HG02885 (cell line): ENCODE data around the gene RPS19BP1.
"Not testable (repeated sequence)": the region's sequence is repeated elsewhere in the genome, so short reads cannot be mapped to it uniquely, and the experiment has no call there.

ENCODE experiments used
- ATAC-seq: cut with Tn5 transposase; IDR thresholded peaks from one replicate; pipeline ENCODE4 v1.9.1; 2021; ENCODE audit warnings: mild to moderate bottlenecking; ENCODE audit not compliant: unreplicated experiment, poor library complexity

The RPS19BP1 gene

DNA sequence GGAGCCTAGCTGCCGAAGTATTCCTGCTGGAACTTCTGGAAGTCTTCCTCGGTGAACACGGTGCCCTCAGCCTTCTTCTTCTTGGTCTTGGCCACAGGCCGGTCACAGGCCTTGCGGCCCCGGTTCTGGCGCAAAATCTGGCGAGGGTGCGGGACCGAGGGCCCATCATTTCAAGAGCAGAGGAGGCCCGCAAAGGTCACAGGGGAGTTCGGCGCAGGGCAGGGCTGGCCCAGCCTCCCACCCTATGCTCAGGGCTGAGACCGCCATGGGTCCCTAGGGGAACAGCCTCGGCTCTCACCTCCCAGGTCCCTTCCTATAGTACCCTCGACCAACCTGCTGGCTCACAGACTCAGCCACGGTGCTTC lies 3.1 kb downstream of the RPS19BP1 start:
- no peak for ATAC-seq

DNA sequence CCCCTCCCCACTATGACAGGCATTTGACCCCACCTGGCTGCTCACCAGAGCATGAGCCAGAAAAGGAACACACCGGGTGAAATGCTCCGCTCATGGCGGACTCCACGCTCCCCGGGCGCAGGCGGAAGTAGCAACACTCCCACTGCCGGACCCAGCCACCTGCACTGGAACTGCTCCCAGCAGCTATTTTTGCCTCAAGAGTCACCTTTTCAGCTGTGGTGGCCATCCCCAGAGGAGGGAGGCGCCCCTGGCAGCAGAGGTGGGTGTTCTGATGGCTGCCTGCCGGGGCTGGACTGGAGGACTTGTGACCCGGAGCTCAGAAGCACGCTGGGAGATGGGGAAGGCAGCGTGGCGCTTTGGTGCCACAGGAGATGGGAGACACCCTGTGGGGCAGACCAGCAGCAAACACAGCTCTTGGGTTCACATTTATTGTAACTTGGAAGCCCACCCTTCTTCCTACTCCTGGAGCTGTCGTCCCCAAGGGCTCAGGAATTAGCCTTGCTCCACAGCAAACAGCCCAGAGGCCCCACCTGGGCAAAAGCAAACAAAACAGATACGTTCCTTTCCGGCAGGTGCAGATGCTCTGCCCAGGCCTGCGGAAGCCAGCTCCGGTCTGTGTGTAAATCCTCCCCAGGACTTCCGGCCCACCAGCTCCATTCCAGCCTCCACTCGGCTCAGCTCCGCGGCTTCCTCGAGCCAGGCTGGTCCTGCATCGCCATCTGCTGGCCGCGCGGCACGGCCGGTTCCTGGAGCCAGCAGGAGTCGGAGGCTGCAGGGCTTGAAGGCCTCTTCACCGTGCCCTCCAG lies 3.7 kb downstream of the RPS19BP1 start:
- ATAC-seq: peak; percentile 37

DNA sequence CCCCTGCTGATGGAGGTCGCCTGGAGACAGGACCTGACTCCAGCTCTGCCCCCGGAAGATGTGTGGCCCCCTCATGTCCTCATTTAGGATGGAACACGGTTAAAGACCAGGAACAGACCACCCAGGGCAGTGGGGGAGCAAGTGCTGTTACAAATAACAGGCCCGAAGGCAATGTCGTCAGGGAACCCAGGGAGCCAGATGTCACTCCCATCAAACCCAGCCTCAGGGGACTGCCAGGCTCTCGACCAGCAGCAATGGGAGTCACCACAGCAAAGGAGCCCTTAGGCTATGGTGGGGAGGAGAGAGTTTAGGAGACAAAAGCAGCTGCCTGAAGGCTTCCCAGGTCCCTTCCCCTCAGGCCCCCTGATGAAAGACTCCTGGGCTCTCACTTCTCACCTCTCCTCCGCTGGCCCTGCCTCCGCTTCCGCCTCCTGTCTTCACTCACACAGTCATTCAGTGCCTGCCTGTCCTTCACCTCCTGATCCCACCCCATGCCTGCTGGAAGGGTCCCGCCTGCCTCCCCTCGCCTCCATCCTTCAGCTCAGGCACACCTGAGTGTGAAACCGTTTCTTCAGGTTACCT lies 4.4 kb downstream of the RPS19BP1 start:
- no peak for ATAC-seq

DNA sequence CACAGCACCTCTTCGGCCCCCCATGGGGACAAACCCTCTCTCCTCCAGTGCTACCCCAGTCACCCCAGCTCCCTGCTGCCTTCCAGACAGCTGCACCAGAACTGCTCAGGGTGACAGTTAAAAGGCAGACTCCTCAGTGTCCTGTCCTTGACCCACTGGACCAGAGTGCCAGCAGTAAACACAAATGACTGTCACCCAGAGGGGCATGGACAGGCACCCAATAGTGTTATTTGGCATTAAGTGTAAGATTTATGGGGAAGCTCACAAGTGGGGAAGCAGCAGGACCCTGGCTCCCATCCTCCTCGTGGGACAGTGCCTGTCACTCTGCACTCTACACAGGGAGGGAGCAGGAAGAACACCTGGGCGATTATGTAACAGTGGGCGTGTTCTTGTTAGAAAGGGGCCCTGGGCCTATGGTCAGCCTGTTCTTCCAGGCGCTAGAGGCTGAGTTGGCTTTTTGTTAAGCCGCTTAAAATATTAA lies 5.0 kb downstream of the RPS19BP1 start:
- no peak for ATAC-seq

DNA sequence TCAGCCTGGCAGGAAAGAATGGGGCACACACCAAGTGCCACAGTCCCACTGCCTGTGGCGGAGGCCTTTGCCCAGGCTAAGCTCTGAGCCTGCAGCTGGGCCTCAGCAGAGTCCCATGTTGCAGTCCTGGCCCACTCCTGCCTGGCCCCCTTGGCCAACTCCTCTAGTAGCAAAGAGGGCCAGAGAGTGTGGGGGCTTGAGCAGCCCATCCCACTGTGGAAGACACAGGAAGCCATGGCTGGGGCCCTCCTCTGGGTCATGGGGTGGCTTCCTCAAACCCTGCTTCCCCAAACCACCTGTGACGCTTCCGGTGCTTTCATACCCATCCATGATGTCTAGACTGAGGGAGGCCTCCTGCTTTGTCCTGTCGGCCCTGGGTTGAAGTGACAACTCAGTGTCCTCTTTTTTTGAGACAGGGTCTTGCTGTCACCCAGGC lies 5.8 kb downstream of the RPS19BP1 start:
- no peak for ATAC-seq

DNA sequence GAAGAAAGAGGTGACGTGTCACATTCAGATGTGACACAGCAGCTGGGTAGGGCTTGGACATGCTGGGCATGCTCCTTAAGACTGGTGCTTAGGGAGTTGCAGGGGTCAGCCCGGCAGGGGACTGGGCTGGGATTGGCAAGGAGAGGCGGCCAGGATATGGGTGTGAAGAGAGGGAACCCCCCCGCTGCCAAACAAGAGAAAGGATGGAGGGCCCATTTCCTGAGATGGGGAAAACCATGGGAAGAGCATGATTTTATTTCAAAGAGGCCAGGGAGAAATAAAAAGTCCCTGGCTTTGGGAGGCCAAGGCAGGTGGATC lies 6.9 kb downstream of the RPS19BP1 start:
- no peak for ATAC-seq

DNA sequence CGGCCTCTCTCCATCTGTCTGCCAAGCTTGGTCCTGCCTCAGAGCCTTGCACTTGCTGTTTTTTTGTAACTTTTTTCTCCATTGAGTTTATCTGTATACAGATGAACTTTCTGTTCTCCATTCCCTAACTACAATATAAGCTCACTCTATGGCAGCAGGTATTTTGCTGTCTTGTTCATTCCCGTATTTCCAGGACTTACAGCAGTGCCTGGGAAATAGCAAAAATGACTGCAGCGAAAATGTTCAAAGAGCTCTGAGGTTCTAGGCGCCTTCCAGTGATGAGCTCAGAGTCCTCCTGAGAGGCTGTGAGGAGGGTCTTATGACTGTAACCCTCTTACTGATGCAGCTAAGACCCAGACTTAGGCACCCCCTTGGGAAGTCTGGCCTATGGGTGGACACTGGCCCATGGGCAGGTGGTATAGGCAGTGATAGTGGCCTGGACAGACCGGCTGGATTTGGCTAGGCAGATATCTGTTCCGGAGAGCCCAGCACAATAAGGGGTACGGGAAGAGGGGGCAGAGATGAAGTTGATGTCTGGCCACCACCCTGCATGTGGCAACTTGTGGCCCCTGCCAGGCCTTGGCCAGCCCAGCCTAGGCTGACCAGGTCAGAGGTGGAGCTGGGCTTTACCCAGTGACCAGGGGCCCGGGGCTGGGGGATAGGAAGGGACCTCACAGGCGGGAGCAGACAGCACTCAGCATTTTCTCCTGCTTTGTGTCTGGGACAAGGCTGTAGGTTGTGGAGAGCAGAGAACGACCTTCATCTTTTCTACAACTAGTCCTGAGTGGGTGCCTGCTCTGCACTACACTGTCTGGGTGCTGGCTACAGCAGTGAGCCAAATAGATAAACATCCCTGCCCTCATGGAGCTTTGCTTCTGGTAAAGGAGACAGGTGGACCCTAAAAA lies 7.5 kb downstream of the RPS19BP1 start:
- no peak for ATAC-seq

DNA sequence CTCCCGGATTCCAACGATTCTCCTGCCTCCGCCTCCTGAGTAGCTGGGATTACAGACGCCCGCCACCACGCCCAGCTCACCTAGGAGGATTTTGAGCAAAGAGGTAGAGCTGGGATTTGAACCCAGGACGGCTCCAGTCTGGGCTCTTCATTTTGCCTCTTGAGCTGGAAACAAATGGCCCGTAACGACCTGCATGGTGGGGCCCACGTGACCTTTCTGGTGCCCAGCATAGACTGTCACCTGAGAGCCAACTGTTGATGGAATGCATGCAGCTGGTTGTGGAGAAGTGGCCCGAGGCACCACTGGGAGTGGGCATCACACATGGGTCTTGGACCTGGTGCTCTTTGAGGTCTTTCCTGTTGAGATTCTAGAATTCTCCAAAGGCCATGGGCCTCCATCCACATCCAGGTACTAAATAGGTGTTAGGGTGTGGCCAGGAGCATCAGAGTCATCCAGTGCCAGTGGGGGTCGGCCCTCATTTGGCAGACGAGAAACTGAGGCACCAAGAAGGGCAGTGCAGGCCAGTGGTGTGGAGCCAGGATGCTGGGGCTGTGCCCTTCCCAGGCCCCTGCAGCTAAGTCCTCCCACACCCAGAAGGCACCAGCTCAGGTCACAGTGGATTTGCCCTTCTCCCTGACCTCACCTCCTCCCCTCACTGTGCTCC lies 8.3 kb downstream of the RPS19BP1 start:
- ATAC-seq: no peak

DNA sequence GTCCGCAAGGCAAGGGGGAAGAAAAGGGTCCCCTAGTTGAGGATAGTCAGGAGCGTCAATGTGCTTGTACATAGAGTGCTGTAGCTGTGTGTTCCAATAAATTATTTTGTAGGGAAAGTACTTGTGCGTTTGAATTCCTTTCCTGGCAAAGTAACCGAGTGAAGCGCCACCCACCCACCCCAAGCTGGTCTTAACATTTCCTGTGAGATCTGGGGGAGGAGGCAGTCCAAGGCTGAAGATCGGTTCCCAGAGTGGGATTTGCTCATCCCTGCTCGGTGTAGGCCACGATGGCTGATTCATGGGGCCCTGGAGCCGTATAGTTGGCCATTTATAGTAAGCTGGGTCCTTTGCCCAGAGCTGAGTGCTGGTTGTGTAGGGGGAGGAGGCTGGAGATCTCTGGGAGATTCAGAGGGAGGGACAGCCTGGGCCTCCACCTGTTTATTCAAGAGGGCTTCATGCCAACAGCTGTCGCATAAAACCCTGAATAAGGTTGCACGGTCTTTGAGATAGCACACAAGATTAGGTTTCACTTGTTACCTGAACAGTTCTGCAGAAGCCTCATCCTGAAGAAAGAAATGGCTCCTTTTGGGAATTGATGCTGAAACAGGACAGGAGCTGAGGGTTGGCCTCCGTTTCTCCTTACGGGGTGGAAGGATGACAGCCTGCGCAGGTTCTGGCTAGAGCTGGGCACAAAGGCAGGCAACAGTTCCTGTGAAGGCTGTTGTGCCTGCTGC lies 9.8 kb downstream of the RPS19BP1 start:
- ATAC-seq: no peak

DNA sequence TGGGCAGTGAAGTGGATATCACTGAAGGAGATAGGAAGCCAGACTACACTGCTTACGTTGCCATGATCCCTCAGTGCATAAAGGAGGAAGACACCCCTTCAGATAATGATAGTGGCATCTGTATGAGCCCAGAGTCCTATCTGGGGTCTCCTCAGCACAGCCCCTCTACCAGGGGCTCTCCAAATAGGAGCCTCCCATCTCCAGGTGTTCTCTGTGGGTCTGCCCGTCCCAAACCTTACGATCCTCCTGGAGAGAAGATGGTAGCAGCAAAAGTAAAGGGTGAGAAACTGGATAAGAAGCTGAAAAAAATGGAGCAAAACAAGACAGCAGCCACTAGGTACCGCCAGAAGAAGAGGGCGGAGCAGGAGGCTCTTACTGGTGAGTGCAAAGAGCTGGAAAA lies 10.5 kb downstream of the RPS19BP1 start:
- ATAC-seq: not testable (repeated sequence)

DNA sequence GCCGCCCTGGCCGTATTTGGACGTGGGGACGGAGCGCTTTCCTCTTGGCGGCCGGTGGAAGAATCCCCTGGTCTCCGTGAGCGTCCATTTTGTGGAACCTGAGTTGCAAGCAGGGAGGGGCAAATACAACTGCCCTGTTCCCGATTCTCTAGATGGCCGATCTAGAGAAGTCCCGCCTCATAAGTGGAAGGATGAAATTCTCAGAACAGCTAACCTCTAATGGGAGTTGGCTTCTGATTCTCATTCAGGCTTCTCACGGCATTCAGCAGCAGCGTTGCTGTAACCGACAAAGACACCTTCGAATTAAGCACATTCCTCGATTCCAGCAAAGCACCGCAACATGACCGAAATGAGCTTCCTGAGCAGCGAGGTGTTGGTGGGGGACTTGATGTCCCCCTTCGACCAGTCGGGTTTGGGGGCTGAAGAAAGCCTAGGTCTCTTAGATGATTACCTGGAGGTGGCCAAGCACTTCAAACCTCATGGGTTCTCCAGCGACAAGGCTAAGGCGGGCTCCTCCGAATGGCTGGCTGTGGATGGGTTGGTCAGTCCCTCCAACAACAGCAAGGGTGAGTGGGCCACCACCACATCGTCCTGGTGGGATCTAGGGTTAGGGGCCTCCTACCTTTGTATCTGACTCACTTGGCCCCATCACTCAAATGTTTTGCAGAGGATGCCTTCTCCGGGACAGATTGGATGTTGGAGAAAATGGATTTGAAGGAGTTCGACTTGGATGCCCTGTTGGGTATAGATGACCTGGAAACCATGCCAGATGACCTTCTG lies 11.3 kb downstream of the RPS19BP1 start:
- ATAC-seq: not testable (repeated sequence)

DNA sequence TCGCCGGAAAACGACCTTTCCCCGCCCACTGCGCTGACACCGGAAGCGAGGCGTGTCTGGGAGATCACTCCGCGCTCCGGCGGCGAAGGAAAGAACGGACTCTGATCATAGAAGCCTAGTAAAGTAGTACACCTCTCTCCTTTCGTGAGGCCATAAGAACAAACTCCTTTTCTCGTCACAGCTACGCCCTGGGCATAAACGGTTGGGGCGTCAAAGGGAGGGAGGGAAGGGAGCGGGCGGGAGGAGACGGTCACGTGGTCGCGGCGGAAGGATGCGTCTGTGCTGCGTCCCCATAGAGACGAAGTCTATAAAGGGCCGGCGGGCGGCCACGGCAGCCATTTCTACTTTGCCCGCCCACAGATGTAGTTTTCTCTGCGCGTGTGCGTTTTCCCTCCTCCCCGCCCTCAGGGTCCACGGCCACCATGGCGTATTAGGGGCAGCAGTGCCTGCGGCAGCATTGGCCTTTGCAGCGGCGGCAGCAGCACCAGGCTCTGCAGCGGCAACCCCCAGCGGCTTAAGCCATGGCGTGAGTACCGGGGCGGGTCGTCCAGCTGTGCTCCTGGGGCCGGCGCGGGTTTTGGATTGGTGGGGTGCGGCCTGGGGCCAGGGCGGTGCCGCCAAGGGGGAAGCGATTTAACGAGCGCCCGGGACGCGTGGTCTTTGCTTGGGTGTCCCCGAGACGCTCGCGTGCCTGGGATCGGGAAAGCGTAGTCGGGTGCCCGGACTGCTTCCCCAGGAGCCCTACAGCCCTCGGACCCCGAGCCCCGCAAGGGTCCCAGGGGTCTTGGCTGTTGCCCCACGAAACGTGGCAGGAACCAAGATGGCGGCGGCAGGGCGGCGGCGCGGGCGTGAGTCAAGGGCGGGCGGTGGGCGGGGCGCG lies 12.1 kb downstream of the RPS19BP1 start, which contains the start of gene ATF4:
Gene ATF4, plus strand, starts transcription at position 337 of the 880 bp plus-strand sequence. CDS start 884 bp downstream, outside the sequence.
- peak; percentile 53 for ATAC-seq

DNA sequence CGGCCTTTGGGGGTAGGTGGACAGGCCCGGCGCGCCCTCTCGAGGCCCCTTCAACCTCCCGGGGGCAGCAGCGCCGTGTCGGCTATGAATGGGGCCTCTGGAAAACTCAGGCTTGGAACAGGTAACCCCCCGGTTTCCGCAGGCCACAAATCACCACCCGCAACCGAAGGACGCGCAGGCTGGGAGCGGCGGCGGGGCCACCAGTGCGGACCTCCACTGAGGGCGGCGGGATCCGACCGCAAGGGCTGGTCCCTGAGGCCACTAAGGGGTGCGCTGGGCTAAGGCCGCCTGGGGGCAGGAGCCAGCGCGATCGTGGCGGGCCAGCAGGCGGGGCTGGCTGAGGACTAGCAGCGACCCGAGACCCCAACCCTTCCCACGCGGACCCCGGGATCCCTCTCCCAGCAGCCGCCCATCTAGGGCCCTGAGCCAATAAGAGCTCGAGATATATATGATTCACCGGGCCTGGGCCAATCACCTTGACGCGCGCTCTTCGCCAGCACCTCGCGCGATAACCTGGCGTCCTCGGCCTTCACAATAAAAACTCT lies 12.8 kb downstream of the RPS19BP1 start:
- peak; percentile 78 for ATAC-seq

DNA sequence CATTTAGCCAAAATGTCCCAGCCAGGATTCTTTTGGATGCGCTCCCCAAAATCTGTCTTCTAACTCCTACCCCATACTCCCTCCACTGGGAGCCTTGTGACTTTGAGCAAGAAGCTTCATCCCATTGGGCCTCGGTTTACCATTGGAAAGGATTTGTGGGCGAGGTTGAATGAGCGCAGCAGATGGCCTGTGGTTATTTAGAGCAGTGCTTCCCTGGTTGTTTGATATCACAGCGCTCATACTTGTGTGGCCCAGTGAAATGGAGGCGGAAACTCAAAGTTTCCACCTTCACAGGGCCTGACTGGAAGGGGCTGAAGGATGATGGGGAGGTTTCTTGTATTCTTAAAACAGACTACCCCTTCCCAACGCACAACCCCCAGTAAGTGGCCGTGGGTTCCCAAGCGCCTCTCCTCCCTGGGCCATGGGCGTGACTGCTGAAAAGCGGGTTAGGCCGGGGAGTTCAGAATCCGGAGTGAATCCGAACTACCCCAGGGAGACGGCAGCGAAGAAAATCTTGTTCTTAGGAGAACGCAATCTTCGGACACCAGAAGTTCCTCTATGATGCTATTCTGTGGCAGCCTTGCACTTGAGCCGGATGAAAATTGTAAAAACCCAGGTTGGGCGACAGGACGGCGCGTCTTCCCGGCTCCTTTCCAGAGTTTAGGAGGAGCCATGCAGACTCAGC lies 13.4 kb downstream of the RPS19BP1 start:
- no peak for ATAC-seq

DNA sequence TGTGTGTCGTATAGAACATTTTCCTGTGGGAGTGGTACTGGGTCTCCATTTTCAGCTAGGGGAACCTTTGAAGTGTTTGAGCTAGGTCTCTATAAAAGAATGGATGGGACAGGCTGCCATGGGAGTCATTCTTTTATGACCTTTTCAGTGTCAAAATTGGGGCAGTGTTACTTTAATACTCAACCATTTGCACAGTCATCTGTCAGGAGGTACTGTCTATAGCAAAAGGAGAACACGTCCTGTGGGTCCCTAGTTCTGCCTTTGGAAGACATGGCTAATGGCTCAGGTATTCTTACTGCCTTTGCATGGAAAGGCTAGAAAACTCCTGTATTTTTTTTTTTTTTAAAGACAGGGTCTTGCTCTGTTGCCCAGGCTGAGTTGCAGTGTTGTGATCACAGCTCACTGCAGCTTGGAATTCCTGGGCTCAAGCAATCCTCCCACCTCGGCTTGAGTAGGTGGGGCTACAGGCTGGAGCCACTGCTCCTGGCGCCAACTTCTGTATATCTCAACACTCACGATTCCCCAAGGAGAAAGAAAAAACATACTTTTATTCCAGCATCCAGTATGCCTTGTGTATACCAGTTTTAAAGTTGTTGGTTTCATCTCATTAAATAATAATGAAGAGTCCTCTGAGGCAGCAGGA lies 14.3 kb downstream of the RPS19BP1 start:
- ATAC-seq: no peak

DNA sequence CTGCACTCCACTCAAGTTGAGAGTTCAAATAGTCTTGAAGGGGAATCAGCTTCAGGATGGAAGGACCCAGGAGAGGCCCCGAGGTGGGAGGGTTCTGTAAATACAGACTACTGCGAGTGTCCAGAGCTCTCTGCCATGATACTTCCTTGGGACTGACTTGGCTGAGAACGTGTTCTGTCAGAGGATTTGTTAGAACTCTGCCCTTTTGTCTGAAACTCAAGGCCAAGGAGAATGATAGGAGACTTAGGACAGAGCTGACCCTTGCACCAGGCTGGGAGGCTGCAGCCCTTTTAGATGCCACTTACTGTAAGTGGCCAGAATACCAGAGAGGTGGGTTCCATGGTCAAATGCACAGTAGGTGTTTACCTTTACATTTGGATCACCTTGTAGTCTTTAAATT lies 15.1 kb downstream of the RPS19BP1 start:
- no peak for ATAC-seq
